ENCODE data around the gene SEZ6L.

Gene SEZ6L

GRCh38 chr22:26382782-26383181, 213.5 kb downstream of the SEZ6L start:
- Histone ChIP-seq H3K4me1 (ENCODE audit: control insufficient read depth, insufficient read depth, low read length) (no peaks in the 10 kb centered on the region), H3K27ac (ENCODE audit: low read length) (no peak overlapping the region), H3K36me3 (ENCODE audit: control insufficient read depth in 2 of 2, insufficient read depth in 2 of 2, low read length in 2 of 2) (no peaks in the 10 kb centered on the region), H3K9ac (ENCODE audit: low read length in 2 of 2) (no peak overlapping the region), H3K27me3 (ENCODE audit: control insufficient read depth in 1 of 2, insufficient read depth in 2 of 2, low read length in 2 of 2) (peaks cover 9 to 15% of the 10 kb centered on the region in 2 donors), H3K9me3 (ENCODE audit: control insufficient read depth in 2 of 2, low read length in 2 of 2) (peaks cover 4 to 8% of the 10 kb centered on the region in 2 donors), H3K4me3 (ENCODE audit: low read length in 2 of 2) (no peak overlapping the region)

GRCh38 chr22:26383968-26384556, 214.8 kb downstream of the SEZ6L start:
- no peaks in the 10 kb centered on the region for H3K36me3 ChIP-seq (ENCODE audit: control insufficient read depth in 2 of 2, insufficient read depth in 2 of 2, low read length in 2 of 2)
- no peaks in the 10 kb centered on the region for H3K4me1 ChIP-seq (ENCODE audit: control insufficient read depth, insufficient read depth, low read length)
- peaks cover 8 to 12% of the 10 kb centered on the region in 2 donors for H3K27me3 ChIP-seq (ENCODE audit: control insufficient read depth in 1 of 2, insufficient read depth in 2 of 2, low read length in 2 of 2)
- H3K4me3 ChIP-seq (ENCODE audit: low read length in 2 of 2): no peak overlapping the region
- H3K27ac ChIP-seq (ENCODE audit: low read length): no peak overlapping the region
- no peak overlapping the region for H3K9ac ChIP-seq (ENCODE audit: low read length in 2 of 2)
- peaks cover 4 to 7% of the 10 kb centered on the region in 2 donors for H3K9me3 ChIP-seq (ENCODE audit: control insufficient read depth in 2 of 2, low read length in 2 of 2)

GRCh38 chr22:26385164-26385563, 215.9 kb downstream of the SEZ6L start:
- no peaks in the 10 kb centered on the region for H3K36me3 ChIP-seq (ENCODE audit: control insufficient read depth in 2 of 2, insufficient read depth in 2 of 2, low read length in 2 of 2)
- no peak overlapping the region for H3K27ac ChIP-seq (ENCODE audit: low read length)
- no peak overlapping the region for H3K4me3 ChIP-seq (ENCODE audit: low read length in 2 of 2)
- no peaks in the 10 kb centered on the region for H3K4me1 ChIP-seq (ENCODE audit: control insufficient read depth, insufficient read depth, low read length)
- peaks cover 2% of the 10 kb centered on the region in 2 donors for H3K9me3 ChIP-seq (ENCODE audit: control insufficient read depth in 2 of 2, low read length in 2 of 2)
- no peak overlapping the region for H3K9ac ChIP-seq (ENCODE audit: low read length in 2 of 2)
- peaks cover 8 to 11% of the 10 kb centered on the region in 2 donors for H3K27me3 ChIP-seq (ENCODE audit: control insufficient read depth in 1 of 2, insufficient read depth in 2 of 2, low read length in 2 of 2)

- no peak overlapping the region for H3K27ac ChIP-seq (ENCODE audit: low read length)
- no peaks in the 10 kb centered on the region for H3K36me3 ChIP-seq (ENCODE audit: control insufficient read depth in 2 of 2, insufficient read depth in 2 of 2, low read length in 2 of 2)
- H3K4me3 ChIP-seq (ENCODE audit: low read length in 2 of 2): no peak overlapping the region
- H3K9me3 ChIP-seq (ENCODE audit: control insufficient read depth in 2 of 2, low read length in 2 of 2): peaks cover 2% of the 10 kb centered on the region in 2 donors
- H3K9ac ChIP-seq (ENCODE audit: low read length in 2 of 2): no peak overlapping the region
- peaks cover 4 to 5% of the 10 kb centered on the region in 2 donors for H3K27me3 ChIP-seq (ENCODE audit: control insufficient read depth in 1 of 2, insufficient read depth in 2 of 2, low read length in 2 of 2)
- H3K4me1 ChIP-seq (ENCODE audit: control insufficient read depth, insufficient read depth, low read length): no peaks in the 10 kb centered on the region
Observed at GRCh38 chr22:26389125-26389524, 219.9 kb downstream of the SEZ6L start.

GRCh38 chr22:26391091-26391490, 221.8 kb downstream of the SEZ6L start:
- peaks cover 2 to 3% of the 10 kb centered on the region in 2 donors for H3K27me3 ChIP-seq (ENCODE audit: control insufficient read depth in 1 of 2, insufficient read depth in 2 of 2, low read length in 2 of 2)
- peaks cover 2% of the 10 kb centered on the region in 2 donors for H3K9me3 ChIP-seq (ENCODE audit: control insufficient read depth in 2 of 2, low read length in 2 of 2)
- H3K27ac ChIP-seq (ENCODE audit: low read length): no peak overlapping the region
- H3K4me1 ChIP-seq (ENCODE audit: control insufficient read depth, insufficient read depth, low read length): no peaks in the 10 kb centered on the region
- no peak overlapping the region for H3K9ac ChIP-seq (ENCODE audit: low read length in 2 of 2)
- H3K36me3 ChIP-seq (ENCODE audit: control insufficient read depth in 2 of 2, insufficient read depth in 2 of 2, low read length in 2 of 2): no peaks in the 10 kb centered on the region
- H3K4me3 ChIP-seq (ENCODE audit: low read length in 2 of 2): no peak overlapping the region

GRCh38 chr22:26391623-26392022, 222.4 kb downstream of the SEZ6L start:
- H3K27me3 ChIP-seq (ENCODE audit: control insufficient read depth in 1 of 2, insufficient read depth in 2 of 2, low read length in 2 of 2): peaks cover 2 to 3% of the 10 kb centered on the region in 2 donors
- H3K9me3 ChIP-seq (ENCODE audit: control insufficient read depth in 2 of 2, low read length in 2 of 2): peaks cover 2% of the 10 kb centered on the region in 2 donors
- H3K9ac ChIP-seq (ENCODE audit: low read length in 2 of 2): no peak overlapping the region
- no peaks in the 10 kb centered on the region for H3K36me3 ChIP-seq (ENCODE audit: control insufficient read depth in 2 of 2, insufficient read depth in 2 of 2, low read length in 2 of 2)
- no peak overlapping the region for H3K4me3 ChIP-seq (ENCODE audit: low read length in 2 of 2)
- no peaks in the 10 kb centered on the region for H3K4me1 ChIP-seq (ENCODE audit: control insufficient read depth, insufficient read depth, low read length)
- H3K27ac ChIP-seq (ENCODE audit: low read length): no peak overlapping the region

- no peaks in the 10 kb centered on the region for H3K36me3 ChIP-seq (ENCODE audit: control insufficient read depth in 2 of 2, insufficient read depth in 2 of 2, low read length in 2 of 2)
- H3K27me3 ChIP-seq (ENCODE audit: control insufficient read depth in 1 of 2, insufficient read depth in 2 of 2, low read length in 2 of 2): peaks cover 0 to 2% of the 10 kb centered on the region in 2 donors
- H3K9me3 ChIP-seq (ENCODE audit: control insufficient read depth in 2 of 2, low read length in 2 of 2): no peaks in the 10 kb centered on the region
- no peak overlapping the region for H3K9ac ChIP-seq (ENCODE audit: low read length in 2 of 2)
- H3K4me3 ChIP-seq (ENCODE audit: low read length in 2 of 2): no peak overlapping the region
- no peaks in the 10 kb centered on the region for H3K4me1 ChIP-seq (ENCODE audit: control insufficient read depth, insufficient read depth, low read length)
- H3K27ac ChIP-seq (ENCODE audit: low read length): no peak overlapping the region
Observed at GRCh38 chr22:26393929-26394328, 224.7 kb downstream of the SEZ6L start.

GRCh38 chr22:26394777-26395176, 225.5 kb downstream of the SEZ6L start:
- no peak overlapping the region for H3K4me3 ChIP-seq (ENCODE audit: low read length in 2 of 2)
- H3K9me3 ChIP-seq (ENCODE audit: control insufficient read depth in 2 of 2, low read length in 2 of 2): no peaks in the 10 kb centered on the region
- H3K9ac ChIP-seq (ENCODE audit: low read length in 2 of 2): no peak overlapping the region
- H3K4me1 ChIP-seq (ENCODE audit: control insufficient read depth, insufficient read depth, low read length): no peaks in the 10 kb centered on the region
- no peaks in the 10 kb centered on the region for H3K36me3 ChIP-seq (ENCODE audit: control insufficient read depth in 2 of 2, insufficient read depth in 2 of 2, low read length in 2 of 2)
- peaks cover 0 to 2% of the 10 kb centered on the region in 2 donors for H3K27me3 ChIP-seq (ENCODE audit: control insufficient read depth in 1 of 2, insufficient read depth in 2 of 2, low read length in 2 of 2)
- H3K27ac ChIP-seq (ENCODE audit: low read length): no peak overlapping the region

- Histone ChIP-seq H3K27ac (ENCODE audit: low read length) (no peak overlapping the region), H3K4me1 (ENCODE audit: control insufficient read depth, insufficient read depth, low read length) (no peaks in the 10 kb centered on the region), H3K4me3 (ENCODE audit: low read length in 2 of 2) (no peak overlapping the region), H3K9ac (ENCODE audit: low read length in 2 of 2) (no peak overlapping the region), H3K9me3 (ENCODE audit: control insufficient read depth in 2 of 2, low read length in 2 of 2) (no peaks in the 10 kb centered on the region), H3K36me3 (ENCODE audit: control insufficient read depth in 2 of 2, insufficient read depth in 2 of 2, low read length in 2 of 2) (no peaks in the 10 kb centered on the region), H3K27me3 (ENCODE audit: control insufficient read depth in 1 of 2, insufficient read depth in 2 of 2, low read length in 2 of 2) (peaks cover 0 to 2% of the 10 kb centered on the region in 2 donors)
Observed at GRCh38 chr22:26395926-26396325, 226.7 kb downstream of the SEZ6L start.

GRCh38 chr22:26398741-26399153, 229.5 kb downstream of the SEZ6L start:
- H3K27ac ChIP-seq (ENCODE audit: low read length): no peak overlapping the region
- no peak overlapping the region for H3K9ac ChIP-seq (ENCODE audit: low read length in 2 of 2)
- H3K4me1 ChIP-seq (ENCODE audit: control insufficient read depth, insufficient read depth, low read length): no peaks in the 10 kb centered on the region
- H3K9me3 ChIP-seq (ENCODE audit: control insufficient read depth in 2 of 2, low read length in 2 of 2): no peaks in the 10 kb centered on the region
- H3K36me3 ChIP-seq (ENCODE audit: control insufficient read depth in 2 of 2, insufficient read depth in 2 of 2, low read length in 2 of 2): no peaks in the 10 kb centered on the region
- no peak overlapping the region for H3K4me3 ChIP-seq (ENCODE audit: low read length in 2 of 2)
- H3K27me3 ChIP-seq (ENCODE audit: control insufficient read depth in 1 of 2, insufficient read depth in 2 of 2, low read length in 2 of 2): peaks cover 0 to 5% of the 10 kb centered on the region in 2 donors

GRCh38 chr22:26399289-26399688, 230.0 kb downstream of the SEZ6L start:
- H3K4me1 ChIP-seq (ENCODE audit: control insufficient read depth, insufficient read depth, low read length): no peaks in the 10 kb centered on the region
- H3K27me3 ChIP-seq (ENCODE audit: control insufficient read depth in 1 of 2, insufficient read depth in 2 of 2, low read length in 2 of 2): peaks cover 0 to 5% of the 10 kb centered on the region in 2 donors
- H3K9ac ChIP-seq (ENCODE audit: low read length in 2 of 2): no peak overlapping the region
- no peak overlapping the region for H3K4me3 ChIP-seq (ENCODE audit: low read length in 2 of 2)
- H3K36me3 ChIP-seq (ENCODE audit: control insufficient read depth in 2 of 2, insufficient read depth in 2 of 2, low read length in 2 of 2): no peaks in the 10 kb centered on the region
- H3K9me3 ChIP-seq (ENCODE audit: control insufficient read depth in 2 of 2, low read length in 2 of 2): no peaks in the 10 kb centered on the region
- H3K27ac ChIP-seq (ENCODE audit: low read length): no peak overlapping the region
